GM23338 (cell line): ENCODE data around the gene RGS7. TPM values are rescaled to one million over a fixed set of nuclear protein-coding genes. Genes with fewer than 3 reads are reported as not detected.

Source experiments
- ATAC-seq: fragments of 200-7000 bp; cut with Tn5 transposase; 3 replicates; pipeline ENCODE4 v1.9.1; 2020
- DNase-seq: peaks from one replicate; pipeline ENCODE4 v3.0.0-alpha.2; 2015; ENCODE audit warnings: low spot score
- H2AFZ ChIP-seq: fragments of 200-600 bp; sonication (generic); 2 replicates; pipeline ENCODE4 v1.8.0; 2016; ENCODE audit warnings: antibody characterized with exemption, mild to moderate bottlenecking, moderate library complexity
- H3F3A ChIP-seq: fragments of 200-600 bp; sonication (generic); replicated peaks from 2 replicates; pipeline ENCODE4 v1.8.0; 2017; ENCODE audit warnings: antibody characterized with exemption, mixed run types, low read depth
- H3K27ac ChIP-seq: fragments of 200-600 bp; sonication (generic); 2 replicates; pipeline ENCODE4 v1.6.1; 2016; ENCODE audit warnings: low read depth
- H3K27me3 ChIP-seq: fragments of 200-600 bp; sonication (generic); 2 replicates; pipeline ENCODE4 v1.8.0; 2016; ENCODE audit warnings: mild to moderate bottlenecking, mixed run types, moderate library complexity; ENCODE audit not compliant: insufficient read depth
- H3K36me3 ChIP-seq: fragments of 200-600 bp; sonication (generic); 2 replicates; pipeline ENCODE4 v1.8.0; 2016; ENCODE audit warnings: mild to moderate bottlenecking; ENCODE audit not compliant: insufficient read depth
- H3K4me1 ChIP-seq: fragments of 200-600 bp; sonication (generic); 2 replicates; pipeline ENCODE4 v1.8.0; 2016; ENCODE audit warnings: mild to moderate bottlenecking, moderate library complexity; ENCODE audit not compliant: insufficient read depth
- H3K4me2 ChIP-seq: fragments of 200-600 bp; sonication (generic); 2 replicates; pipeline ENCODE4 v1.7.1; 2017; ENCODE audit warnings: mixed run types
- H3K4me3 ChIP-seq: fragments of 200-600 bp; sonication (generic); 2 replicates; pipeline ENCODE4 v1.6.1; 2016; ENCODE audit warnings: mixed run types
- H3K79me2 ChIP-seq: fragments of 200-600 bp; sonication (generic); replicated peaks from 2 replicates; pipeline ENCODE4 v1.8.0; 2017; ENCODE audit warnings: mild to moderate bottlenecking; ENCODE audit not compliant: insufficient read depth
- H3K9me2 ChIP-seq: fragments of 200-600 bp; sonication (generic); 2 replicates; pipeline ENCODE4 v1.8.0; 2017; ENCODE audit not compliant: insufficient read depth
- H4K20me1 ChIP-seq: fragments of 200-600 bp; sonication (generic); replicated peaks from 2 replicates; pipeline ENCODE4 v1.8.0; 2017; ENCODE audit warnings: mild to moderate bottlenecking; ENCODE audit not compliant: insufficient read depth
- H3K27ac Mint-ChIP-seq: 2 replicates; pipeline ENCODE4 v1.8.0; 2020; ENCODE audit warnings: inconsistent platforms, mild to moderate bottlenecking, moderate library complexity, mixed read lengths
- H3K27me3 Mint-ChIP-seq: 3 replicates; pipeline ENCODE4 v1.8.0; 2022; ENCODE audit warnings: low read depth, mild to moderate bottlenecking, moderate library complexity, mixed read lengths, inconsistent platforms; ENCODE audit not compliant: insufficient read depth, poor library complexity
- H3K36me3 Mint-ChIP-seq: 3 replicates; pipeline ENCODE4 v1.8.0; 2021; ENCODE audit warnings: low read depth, mild to moderate bottlenecking, inconsistent platforms, moderate library complexity, mixed read lengths
- H3K4me1 Mint-ChIP-seq: 3 replicates; pipeline ENCODE4 v1.8.0; 2020; ENCODE audit warnings: mild to moderate bottlenecking, inconsistent platforms, mixed read lengths
- H3K4me3 Mint-ChIP-seq: 3 replicates; pipeline ENCODE4 v1.8.0; 2021; ENCODE audit warnings: moderate library complexity, mild to moderate bottlenecking, inconsistent platforms, mixed read lengths
- H3K9me3 Mint-ChIP-seq: 3 replicates; pipeline ENCODE4 v1.8.0; 2020; ENCODE audit warnings: moderate library complexity, mild to moderate bottlenecking, inconsistent platforms, mixed read lengths
- CREB1 ChIP-seq: fragments of 250-450 bp; sonication (Bioruptor Pico); IDR thresholded peaks from 2 replicates; pipeline ENCODE4 v1.5.0; 2020; ENCODE audit warnings: low read depth, mild to moderate bottlenecking, moderate library complexity
- EZH2 ChIP-seq: fragments of 200-600 bp; sonication (generic); IDR thresholded peaks from one replicate; pipeline ENCODE4 v1.8.0; 2017; ENCODE audit warnings: antibody characterized with exemption, mild to moderate bottlenecking, low read depth; ENCODE audit not compliant: unreplicated experiment
- EZH2phosphoT487 ChIP-seq: fragments of 200-600 bp; sonication (generic); IDR thresholded peaks from one replicate; pipeline ENCODE4 v1.8.1; 2018; ENCODE audit warnings: antibody characterized with exemption; ENCODE audit not compliant: unreplicated experiment
- JUNB ChIP-seq: IDR thresholded peaks from one replicate; pipeline ENCODE4 v1.6.1; 2016; ENCODE audit warnings: antibody characterized with exemption; ENCODE audit not compliant: unreplicated experiment
- NANOG ChIP-seq: IDR thresholded peaks from 2 replicates; pipeline ENCODE4 v1.6.1; 2016; ENCODE audit warnings: antibody characterized with exemption, borderline replicate concordance
- POLR2AphosphoS5 ChIP-seq: IDR thresholded peaks from 2 replicates; pipeline ENCODE4 v1.6.1; 2016; ENCODE audit warnings: antibody characterized with exemption, low read depth
- STAT1 ChIP-seq: IDR thresholded peaks from one replicate; pipeline ENCODE4 v1.6.1; 2016; ENCODE audit warnings: antibody characterized with exemption; ENCODE audit not compliant: unreplicated experiment
- ZNF114 ChIP-seq: fragments of 250-450 bp; sonication (Bioruptor Pico); IDR thresholded peaks from 2 replicates; pipeline ENCODE4 v1.5.0; 2020; ENCODE audit warnings: mild to moderate bottlenecking, moderate library complexity
- ZNF331 ChIP-seq: fragments of 250-450 bp; sonication (Bioruptor Pico); IDR thresholded peaks from 2 replicates; pipeline ENCODE4 v1.5.0; 2020; ENCODE audit warnings: low read depth, mild to moderate bottlenecking, moderate library complexity
- polyA plus RNA-seq: library from polyadenylated mRNA; unstranded; fragments of >200 nt; fragmentation: Nextera tagmentation; extraction: Ambion mirVana; gene quantifications from 2 replicates; pipeline ENCODE4 v1.2.1, GENCODE V29; 2016
- total RNA-seq: library from RNA; depleted of rRNA; stranded (reverse); fragments of >200 nt; shearing (Covaris generic); gene quantifications from 2 replicates; pipeline ENCODE4 v1.2.3, GENCODE V29; 2014
- TF ChIP-seq, protein P1 (sequence below): IDR thresholded peaks from one replicate; pipeline ENCODE4 v1.6.1; 2018; ENCODE audit warnings: antibody characterized with exemption; ENCODE audit not compliant: unreplicated experiment
- TF ChIP-seq, protein P2 (sequence below): fragments of 250-450 bp; sonication (Bioruptor Pico); IDR thresholded peaks from 2 replicates; pipeline ENCODE4 v1.5.0; 2020; ENCODE audit warnings: mild to moderate bottlenecking, moderate library complexity
- TF ChIP-seq, protein P3 (sequence below): IDR thresholded peaks from 2 replicates; pipeline ENCODE4 v1.6.1; 2016; ENCODE audit warnings: antibody characterized with exemption
- TF ChIP-seq, protein P4 (sequence below), 2 experiments: fragments of 200-600 bp in 1 of 2; sonication (generic) in 1 of 2; conservative IDR thresholded peaks; 2 replicates each; pipeline versions ENCODE4 v1.5.1 to v1.6.1; 2016 to 2017; ENCODE audit warnings: antibody characterized with exemption in 2 of 2, low read depth in 2 of 2, mild to moderate bottlenecking in 2 of 2, moderate library complexity in 1 of 2

Gene RGS7
- total and polyA plus RNA-seq, 2 experiments from 2014 or later = 2.0 to 2.2 TPM

DNA sequence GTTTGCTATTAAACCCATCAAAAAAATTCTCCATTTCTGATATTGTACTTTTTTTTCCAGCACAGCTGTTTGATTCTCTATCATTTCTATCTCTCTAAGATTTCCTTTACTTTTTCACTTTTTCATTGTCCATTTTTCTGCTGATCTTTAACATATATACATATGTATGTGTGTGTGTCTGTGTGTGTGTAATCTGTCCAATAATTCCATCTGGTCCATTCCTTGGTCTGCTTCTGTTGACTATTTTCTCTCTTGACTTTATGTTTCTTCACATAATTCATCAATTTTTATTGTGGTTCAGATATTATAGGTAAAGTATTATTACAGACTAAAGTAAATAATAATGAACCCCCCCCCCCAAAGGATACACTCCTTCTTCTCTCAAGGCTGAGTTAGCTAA lies 84.2 kb downstream of the RGS7 start:
- Mint-ChIP-seq H3K9me3 (peaks cover 23% of the 10 kb centered on the region), H3K27me3 (peaks cover 2% of the 10 kb centered on the region)
- no peaks in the 10 kb centered on the region for H3K79me2 ChIP-seq

More for the DNA sequence above, 84.2 kb downstream of the RGS7 start:
- Histone ChIP-seq H3K9me2 (peaks cover 4% of the 10 kb centered on the region), H3K4me2 (no peak overlapping the region), H3K4me3 (no peak overlapping the region), H3K4me1 (no peaks in the 10 kb centered on the region), H3K27me3 (no peaks in the 10 kb centered on the region), H3K36me3 (no peaks in the 10 kb centered on the region; the same call in 1 of the 2 replicates), H2AFZ (no peak overlapping the region), H4K20me1 (no peaks in the 10 kb centered on the region), H3K27ac (no peak overlapping the region), H3F3A (no peaks in the 10 kb centered on the region)
- Mint-ChIP-seq H3K36me3 (peaks cover 22% of the 10 kb centered on the region), H3K4me1 (no peaks in the 10 kb centered on the region; the same call in 2 of the 3 replicates), H3K27ac (no peak overlapping the region), H3K4me3 (no peak overlapping the region)
- DNase-seq = no peak
- no peak for ATAC-seq
- TF ChIP-seq, protein P1, sequence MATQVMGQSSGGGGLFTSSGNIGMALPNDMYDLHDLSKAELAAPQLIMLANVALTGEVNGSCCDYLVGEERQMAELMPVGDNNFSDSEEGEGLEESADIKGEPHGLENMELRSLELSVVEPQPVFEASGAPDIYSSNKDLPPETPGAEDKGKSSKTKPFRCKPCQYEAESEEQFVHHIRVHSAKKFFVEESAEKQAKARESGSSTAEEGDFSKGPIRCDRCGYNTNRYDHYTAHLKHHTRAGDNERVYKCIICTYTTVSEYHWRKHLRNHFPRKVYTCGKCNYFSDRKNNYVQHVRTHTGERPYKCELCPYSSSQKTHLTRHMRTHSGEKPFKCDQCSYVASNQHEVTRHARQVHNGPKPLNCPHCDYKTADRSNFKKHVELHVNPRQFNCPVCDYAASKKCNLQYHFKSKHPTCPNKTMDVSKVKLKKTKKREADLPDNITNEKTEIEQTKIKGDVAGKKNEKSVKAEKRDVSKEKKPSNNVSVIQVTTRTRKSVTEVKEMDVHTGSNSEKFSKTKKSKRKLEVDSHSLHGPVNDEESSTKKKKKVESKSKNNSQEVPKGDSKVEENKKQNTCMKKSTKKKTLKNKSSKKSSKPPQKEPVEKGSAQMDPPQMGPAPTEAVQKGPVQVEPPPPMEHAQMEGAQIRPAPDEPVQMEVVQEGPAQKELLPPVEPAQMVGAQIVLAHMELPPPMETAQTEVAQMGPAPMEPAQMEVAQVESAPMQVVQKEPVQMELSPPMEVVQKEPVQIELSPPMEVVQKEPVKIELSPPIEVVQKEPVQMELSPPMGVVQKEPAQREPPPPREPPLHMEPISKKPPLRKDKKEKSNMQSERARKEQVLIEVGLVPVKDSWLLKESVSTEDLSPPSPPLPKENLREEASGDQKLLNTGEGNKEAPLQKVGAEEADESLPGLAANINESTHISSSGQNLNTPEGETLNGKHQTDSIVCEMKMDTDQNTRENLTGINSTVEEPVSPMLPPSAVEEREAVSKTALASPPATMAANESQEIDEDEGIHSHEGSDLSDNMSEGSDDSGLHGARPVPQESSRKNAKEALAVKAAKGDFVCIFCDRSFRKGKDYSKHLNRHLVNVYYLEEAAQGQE = no peak
- TF ChIP-seq ZNF331 (no peak), STAT1 (no peak), POLR2AphosphoS5 (no peak), EZH2phosphoT487 (no peak), EZH2 (no peak), ZNF114 (CRISPR knock-in tag) (no peak), NANOG (no peak), CREB1 (CRISPR knock-in tag) (no peak), JUNB (no peak)
- TF ChIP-seq, protein P2, sequence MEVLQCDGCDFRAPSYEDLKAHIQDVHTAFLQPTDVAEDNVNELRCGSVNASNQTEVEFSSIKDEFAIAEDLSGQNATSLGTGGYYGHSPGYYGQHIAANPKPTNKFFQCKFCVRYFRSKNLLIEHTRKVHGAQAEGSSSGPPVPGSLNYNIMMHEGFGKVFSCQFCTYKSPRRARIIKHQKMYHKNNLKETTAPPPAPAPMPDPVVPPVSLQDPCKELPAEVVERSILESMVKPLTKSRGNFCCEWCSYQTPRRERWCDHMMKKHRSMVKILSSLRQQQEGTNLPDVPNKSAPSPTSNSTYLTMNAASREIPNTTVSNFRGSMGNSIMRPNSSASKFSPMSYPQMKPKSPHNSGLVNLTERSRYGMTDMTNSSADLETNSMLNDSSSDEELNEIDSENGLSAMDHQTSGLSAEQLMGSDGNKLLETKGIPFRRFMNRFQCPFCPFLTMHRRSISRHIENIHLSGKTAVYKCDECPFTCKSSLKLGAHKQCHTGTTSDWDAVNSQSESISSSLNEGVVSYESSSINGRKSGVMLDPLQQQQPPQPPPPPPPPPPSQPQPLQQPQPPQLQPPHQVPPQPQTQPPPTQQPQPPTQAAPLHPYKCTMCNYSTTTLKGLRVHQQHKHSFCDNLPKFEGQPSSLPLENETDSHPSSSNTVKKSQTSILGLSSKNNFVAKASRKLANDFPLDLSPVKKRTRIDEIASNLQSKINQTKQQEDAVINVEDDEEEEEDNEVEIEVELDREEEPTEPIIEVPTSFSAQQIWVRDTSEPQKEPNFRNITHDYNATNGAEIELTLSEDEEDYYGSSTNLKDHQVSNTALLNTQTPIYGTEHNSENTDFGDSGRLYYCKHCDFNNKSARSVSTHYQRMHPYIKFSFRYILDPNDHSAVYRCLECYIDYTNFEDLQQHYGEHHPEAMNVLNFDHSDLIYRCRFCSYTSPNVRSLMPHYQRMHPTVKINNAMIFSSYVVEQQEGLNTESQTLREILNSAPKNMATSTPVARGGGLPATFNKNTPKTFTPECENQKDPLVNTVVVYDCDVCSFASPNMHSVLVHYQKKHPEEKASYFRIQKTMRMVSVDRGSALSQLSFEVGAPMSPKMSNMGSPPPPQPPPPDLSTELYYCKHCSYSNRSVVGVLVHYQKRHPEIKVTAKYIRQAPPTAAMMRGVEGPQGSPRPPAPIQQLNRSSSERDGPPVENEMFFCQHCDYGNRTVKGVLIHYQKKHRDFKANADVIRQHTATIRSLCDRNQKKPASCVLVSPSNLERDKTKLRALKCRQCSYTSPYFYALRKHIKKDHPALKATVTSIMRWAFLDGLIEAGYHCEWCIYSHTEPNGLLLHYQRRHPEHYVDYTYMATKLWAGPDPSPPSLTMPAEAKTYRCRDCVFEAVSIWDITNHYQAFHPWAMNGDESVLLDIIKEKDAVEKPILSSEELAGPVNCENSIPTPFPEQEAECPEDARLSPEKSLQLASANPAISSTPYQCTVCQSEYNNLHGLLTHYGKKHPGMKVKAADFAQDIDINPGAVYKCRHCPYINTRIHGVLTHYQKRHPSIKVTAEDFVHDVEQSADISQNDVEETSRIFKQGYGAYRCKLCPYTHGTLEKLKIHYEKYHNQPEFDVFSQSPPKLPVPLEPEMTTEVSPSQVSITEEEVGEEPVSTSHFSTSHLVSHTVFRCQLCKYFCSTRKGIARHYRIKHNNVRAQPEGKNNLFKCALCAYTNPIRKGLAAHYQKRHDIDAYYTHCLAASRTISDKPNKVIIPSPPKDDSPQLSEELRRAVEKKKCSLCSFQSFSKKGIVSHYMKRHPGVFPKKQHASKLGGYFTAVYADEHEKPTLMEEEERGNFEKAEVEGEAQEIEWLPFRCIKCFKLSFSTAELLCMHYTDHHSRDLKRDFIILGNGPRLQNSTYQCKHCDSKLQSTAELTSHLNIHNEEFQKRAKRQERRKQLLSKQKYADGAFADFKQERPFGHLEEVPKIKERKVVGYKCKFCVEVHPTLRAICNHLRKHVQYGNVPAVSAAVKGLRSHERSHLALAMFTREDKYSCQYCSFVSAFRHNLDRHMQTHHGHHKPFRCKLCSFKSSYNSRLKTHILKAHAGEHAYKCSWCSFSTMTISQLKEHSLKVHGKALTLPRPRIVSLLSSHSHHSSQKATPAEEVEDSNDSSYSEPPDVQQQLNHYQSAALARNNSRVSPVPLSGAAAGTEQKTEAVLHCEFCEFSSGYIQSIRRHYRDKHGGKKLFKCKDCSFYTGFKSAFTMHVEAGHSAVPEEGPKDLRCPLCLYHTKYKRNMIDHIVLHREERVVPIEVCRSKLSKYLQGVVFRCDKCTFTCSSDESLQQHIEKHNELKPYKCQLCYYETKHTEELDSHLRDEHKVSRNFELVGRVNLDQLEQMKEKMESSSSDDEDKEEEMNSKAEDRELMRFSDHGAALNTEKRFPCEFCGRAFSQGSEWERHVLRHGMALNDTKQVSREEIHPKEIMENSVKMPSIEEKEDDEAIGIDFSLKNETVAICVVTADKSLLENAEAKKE (CRISPR knock-in tag) = no peak
- TF ChIP-seq, protein P3, sequence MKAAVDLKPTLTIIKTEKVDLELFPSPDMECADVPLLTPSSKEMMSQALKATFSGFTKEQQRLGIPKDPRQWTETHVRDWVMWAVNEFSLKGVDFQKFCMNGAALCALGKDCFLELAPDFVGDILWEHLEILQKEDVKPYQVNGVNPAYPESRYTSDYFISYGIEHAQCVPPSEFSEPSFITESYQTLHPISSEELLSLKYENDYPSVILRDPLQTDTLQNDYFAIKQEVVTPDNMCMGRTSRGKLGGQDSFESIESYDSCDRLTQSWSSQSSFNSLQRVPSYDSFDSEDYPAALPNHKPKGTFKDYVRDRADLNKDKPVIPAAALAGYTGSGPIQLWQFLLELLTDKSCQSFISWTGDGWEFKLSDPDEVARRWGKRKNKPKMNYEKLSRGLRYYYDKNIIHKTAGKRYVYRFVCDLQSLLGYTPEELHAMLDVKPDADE = no peak
- TF ChIP-seq, protein P4, sequence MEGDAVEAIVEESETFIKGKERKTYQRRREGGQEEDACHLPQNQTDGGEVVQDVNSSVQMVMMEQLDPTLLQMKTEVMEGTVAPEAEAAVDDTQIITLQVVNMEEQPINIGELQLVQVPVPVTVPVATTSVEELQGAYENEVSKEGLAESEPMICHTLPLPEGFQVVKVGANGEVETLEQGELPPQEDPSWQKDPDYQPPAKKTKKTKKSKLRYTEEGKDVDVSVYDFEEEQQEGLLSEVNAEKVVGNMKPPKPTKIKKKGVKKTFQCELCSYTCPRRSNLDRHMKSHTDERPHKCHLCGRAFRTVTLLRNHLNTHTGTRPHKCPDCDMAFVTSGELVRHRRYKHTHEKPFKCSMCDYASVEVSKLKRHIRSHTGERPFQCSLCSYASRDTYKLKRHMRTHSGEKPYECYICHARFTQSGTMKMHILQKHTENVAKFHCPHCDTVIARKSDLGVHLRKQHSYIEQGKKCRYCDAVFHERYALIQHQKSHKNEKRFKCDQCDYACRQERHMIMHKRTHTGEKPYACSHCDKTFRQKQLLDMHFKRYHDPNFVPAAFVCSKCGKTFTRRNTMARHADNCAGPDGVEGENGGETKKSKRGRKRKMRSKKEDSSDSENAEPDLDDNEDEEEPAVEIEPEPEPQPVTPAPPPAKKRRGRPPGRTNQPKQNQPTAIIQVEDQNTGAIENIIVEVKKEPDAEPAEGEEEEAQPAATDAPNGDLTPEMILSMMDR (conservative IDR thresholded peaks at IDR 0.05; ENCODE audit: low read depth in 2 of 2) = no peak
